Testis (tissue), 3 donors: ENCODE data around the gene B3GNT4. TPM values are rescaled to one million over a fixed set of nuclear protein-coding genes. Genes with fewer than 3 reads are reported as not detected.

Experiments used
- DNase-seq: peaks from one replicate; pipeline ENCODE4 v3.0.0-alpha.2; 2019
- H3K27ac ChIP-seq, 2 donors: fragments of 200-600 bp; sonication (generic); one replicate each; pipeline ENCODE4 v1.5.1; 2019
- H3K27me3 ChIP-seq: fragments of 200-600 bp; sonication (generic); one replicate; pipeline ENCODE4 v1.5.1; 2019
- H3K36me3 ChIP-seq: fragments of 200-600 bp; sonication (generic); one replicate; pipeline ENCODE4 v1.5.1; 2017; ENCODE audit warnings: low read depth; ENCODE audit errors: missing control alignments
- H3K4me1 ChIP-seq: fragments of 200-600 bp; sonication (generic); one replicate; pipeline ENCODE4 v1.5.1; 2019
- H3K4me3 ChIP-seq, 2 donors: fragments of 200-600 bp; sonication (generic); one replicate each; pipeline ENCODE4 v1.5.1; 2017 to 2019
- H3K9me3 ChIP-seq: fragments of 200-600 bp; sonication (generic); one replicate; pipeline ENCODE4 v1.5.1; 2017
- POLR2A ChIP-seq: fragments of 450-650 bp; IDR thresholded peaks from one replicate; pipeline ENCODE4 v1.6.1; 2017; ENCODE audit warnings: antibody characterized with exemption, mild to moderate bottlenecking, moderate library complexity
- WGBS, 2 donors: methylation state at CpG; one replicate each; pipeline ENCODE4 v1.1.5; 2018; 5-methylcytosine and 5-hydroxymethylcytosine counted together
- intact Hi-C: fragments of 100-400 bp; cut with DNase I; formaldehyde crosslinking; loops from one replicate; pipeline ENCODE4 v1.15.1; 2023; ENCODE audit warnings: low total_unique reads
- polyA plus RNA-seq: library from polyadenylated mRNA; stranded (reverse); fragments of 350-450 nt; fragmentation: Illumina TruSeq; extraction: RNeasy Lipid Tissue Mini Kit (QIAGEN cat#74804); gene quantifications from one replicate; pipeline ENCODE4 v1.2.3, GENCODE V29; 2014; ENCODE audit warnings: low read depth, low replicate concordance; ENCODE audit not compliant: insufficient read depth
- total RNA-seq, 2 donors: library from RNA; depleted of rRNA; stranded (reverse); fragments of >200 nt; gene quantifications; one replicate each; pipeline ENCODE4 v1.2.3, GENCODE V29; 2016
- TF ChIP-seq, protein P1 (sequence below), 3 experiments: fragments of 450-650 bp in 2 of 3; fragments of 200-600 bp in 1 of 3; sonication (generic) in 1 of 3; IDR thresholded peaks; one replicate each; pipeline ENCODE4 v1.5.1; 2016 to 2019; ENCODE audit warnings: antibody characterized with exemption in 3 of 3, mild to moderate bottlenecking in 2 of 3, moderate library complexity in 1 of 3

B3GNT4 gene
- total and polyA plus RNA-seq, 3 donors from 2014 or later: 2.1 to 5.2 (median 2.2) TPM

GRCh38 chr12:122204167-122205052, 901 bp downstream of the B3GNT4 start:
- Histone ChIP-seq H3K36me3 (no peaks in the 10 kb centered on the region), H3K4me3 (peak overlapping the region; percentile 51 to 66), H3K27ac (no peak overlapping the region), H3K9me3 (no peaks in the 10 kb centered on the region), H3K4me1 (no peaks in the 10 kb centered on the region), H3K27me3 (no peaks in the 10 kb centered on the region)
- no peak for TF ChIP-seq POLR2A
- TF ChIP-seq, protein P1, sequence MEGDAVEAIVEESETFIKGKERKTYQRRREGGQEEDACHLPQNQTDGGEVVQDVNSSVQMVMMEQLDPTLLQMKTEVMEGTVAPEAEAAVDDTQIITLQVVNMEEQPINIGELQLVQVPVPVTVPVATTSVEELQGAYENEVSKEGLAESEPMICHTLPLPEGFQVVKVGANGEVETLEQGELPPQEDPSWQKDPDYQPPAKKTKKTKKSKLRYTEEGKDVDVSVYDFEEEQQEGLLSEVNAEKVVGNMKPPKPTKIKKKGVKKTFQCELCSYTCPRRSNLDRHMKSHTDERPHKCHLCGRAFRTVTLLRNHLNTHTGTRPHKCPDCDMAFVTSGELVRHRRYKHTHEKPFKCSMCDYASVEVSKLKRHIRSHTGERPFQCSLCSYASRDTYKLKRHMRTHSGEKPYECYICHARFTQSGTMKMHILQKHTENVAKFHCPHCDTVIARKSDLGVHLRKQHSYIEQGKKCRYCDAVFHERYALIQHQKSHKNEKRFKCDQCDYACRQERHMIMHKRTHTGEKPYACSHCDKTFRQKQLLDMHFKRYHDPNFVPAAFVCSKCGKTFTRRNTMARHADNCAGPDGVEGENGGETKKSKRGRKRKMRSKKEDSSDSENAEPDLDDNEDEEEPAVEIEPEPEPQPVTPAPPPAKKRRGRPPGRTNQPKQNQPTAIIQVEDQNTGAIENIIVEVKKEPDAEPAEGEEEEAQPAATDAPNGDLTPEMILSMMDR (IDR thresholded peaks at IDR 0.05): no peak
- intact Hi-C loops: no loop called here
- DNase-seq: no peak
- 17 to 25% methylated on average over 27 to 34 of the region's 71 CpGs for WGBS, 2 donors

- no peaks in the 10 kb centered on the region for H3K9me3 ChIP-seq
- WGBS, 2 donors: 36 to 39% methylated on average over 22 to 23 of the region's 23 CpGs
- H3K27ac ChIP-seq: no peak overlapping the region
- no peak for DNase-seq
- no peaks in the 10 kb centered on the region for H3K27me3 ChIP-seq
- no peaks in the 10 kb centered on the region for H3K36me3 ChIP-seq
- TF ChIP-seq, protein P1 (IDR thresholded peaks at IDR 0.05): no peak
- no peak for TF ChIP-seq POLR2A
- no peaks in the 10 kb centered on the region for H3K4me1 ChIP-seq
- intact Hi-C loops: no loop called here
- H3K4me3 ChIP-seq: no peak overlapping the region
Measured at GRCh38 chr12:122205053-122205925, 1.8 kb downstream of the B3GNT4 start.

- H3K4me1 ChIP-seq: no peaks in the 10 kb centered on the region
- no peaks in the 10 kb centered on the region for H3K36me3 ChIP-seq
- DNase-seq: no peak
- no peak overlapping the region for H3K4me3 ChIP-seq
- H3K27me3 ChIP-seq: no peaks in the 10 kb centered on the region
- no peak for TF ChIP-seq POLR2A
- TF ChIP-seq, protein P1 (IDR thresholded peaks at IDR 0.05): no peak
- no peaks in the 10 kb centered on the region for H3K9me3 ChIP-seq
- intact Hi-C loops: no loop called here
- 21 to 46% methylated on average over 18 to 27 of the region's 27 CpGs for WGBS, 2 donors
- H3K27ac ChIP-seq: no peak overlapping the region
Measured at GRCh38 chr12:122206111-122206881, 2.8 kb downstream of the B3GNT4 start.

DNA sequence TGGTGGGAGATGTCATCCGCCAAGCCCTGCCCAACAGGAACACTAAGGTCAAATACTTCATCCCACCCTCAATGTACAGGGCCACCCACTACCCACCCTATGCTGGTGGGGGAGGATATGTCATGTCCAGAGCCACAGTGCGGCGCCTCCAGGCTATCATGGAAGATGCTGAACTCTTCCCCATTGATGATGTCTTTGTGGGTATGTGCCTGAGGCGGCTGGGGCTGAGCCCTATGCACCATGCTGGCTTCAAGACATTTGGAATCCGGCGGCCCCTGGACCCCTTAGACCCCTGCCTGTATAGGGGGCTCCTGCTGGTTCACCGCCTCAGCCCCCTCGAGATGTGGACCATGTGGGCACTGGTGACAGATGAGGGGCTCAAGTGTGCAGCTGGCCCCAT, 3.5 kb downstream of the B3GNT4 start:
- H3K36me3 ChIP-seq: no peaks in the 10 kb centered on the region
- no peak for DNase-seq
- H3K9me3 ChIP-seq: no peaks in the 10 kb centered on the region
- H3K4me1 ChIP-seq: no peaks in the 10 kb centered on the region
- no peaks in the 10 kb centered on the region for H3K27me3 ChIP-seq
- intact Hi-C loops: no loop called here
- H3K4me3 ChIP-seq: no peak overlapping the region
- no peak for TF ChIP-seq POLR2A
- TF ChIP-seq, protein P1 (IDR thresholded peaks at IDR 0.05): no peak
- no peak overlapping the region for H3K27ac ChIP-seq
- WGBS, 2 donors: 40 to 96% methylated on average over 1 to 7 of the region's 8 CpGs
